Stimulated activated CD8-positive, alpha-beta memory T cell treated with anti-CD3 and anti-CD28 coated beads, Interleukin-7, amount 100 ng/mL, for 4 hours (primary cell): Measurements from ENCODE around the gene PHGDH.
"Not testable (repeated sequence)": the region's sequence is repeated elsewhere in the genome, so short reads cannot be mapped to it uniquely, and the experiment has no call there.

Experiments
- DNase-seq, 2 donors: peaks; one replicate each; pipeline ENCODE4 v3.0.0-alpha.2; 2020; ENCODE audit warnings: low read depth in 2 of 2

Gene PHGDH

GRCh38 chr1:119700326-119700725, 11.4 kb upstream of the PHGDH start:
- no peak for DNase-seq

- DNase-seq = no peak
Measured at GRCh38 chr1:119701659-119702058, 10.1 kb upstream of the PHGDH start.

GRCh38 chr1:119702384-119702783, 9.3 kb upstream of the PHGDH start:
- DNase-seq = no peak

- DNase-seq = no peak
Measured at GRCh38 chr1:119703666-119704450, 7.9 kb upstream of the PHGDH start.

GRCh38 chr1:119706599-119706998, 5.1 kb upstream of the PHGDH start:
- DNase-seq = not testable (repeated sequence)

GRCh38 chr1:119711356-119711803, 354 bp upstream of the PHGDH start:
- not testable (repeated sequence) for DNase-seq

GRCh38 chr1:119712342-119713038, 756 bp downstream of the PHGDH start:
- peak; percentile 25 to 54 for DNase-seq

GRCh38 chr1:119713039-119713748, 1.5 kb downstream of the PHGDH start:
- DNase-seq = no peak

- DNase-seq = no peak
Measured at GRCh38 chr1:119713749-119714456, 2.2 kb downstream of the PHGDH start.

- DNase-seq = no peak
Measured at GRCh38 chr1:119714583-119714982, 2.8 kb downstream of the PHGDH start.

- no peak for DNase-seq
Measured at GRCh38 chr1:119715542-119715941, 3.8 kb downstream of the PHGDH start.

GRCh38 chr1:119718409-119718808, 6.7 kb downstream of the PHGDH start:
- DNase-seq = no peak

GRCh38 chr1:119718972-119719371, 7.2 kb downstream of the PHGDH start:
- no peak for DNase-seq

GRCh38 chr1:119720866-119721440, 9.2 kb downstream of the PHGDH start:
- no peak for DNase-seq

- no peak for DNase-seq
Measured at GRCh38 chr1:119721896-119722295, 10.2 kb downstream of the PHGDH start.

- DNase-seq = no peak
Measured at GRCh38 chr1:119724611-119725218, 13.0 kb downstream of the PHGDH start.

GRCh38 chr1:119725626-119726025, 13.9 kb downstream of the PHGDH start:
- no peak for DNase-seq

- no peak for DNase-seq
Measured at GRCh38 chr1:119727991-119728390, 16.3 kb downstream of the PHGDH start.

GRCh38 chr1:119729044-119729443, 17.3 kb downstream of the PHGDH start:
- no peak for DNase-seq

GRCh38 chr1:119731060-119731459, 19.3 kb downstream of the PHGDH start:
- no peak for DNase-seq
